GM12874 (cell line): ENCODE measurements around the gene VPS13D.

Experiments
- CTCF ChIP-seq: IDR thresholded peaks from 2 replicates; pipeline ENCODE4 v1.5.1; 2011; ENCODE audit warnings: low read depth, mild to moderate bottlenecking, control low read depth, low read length, moderate library complexity; ENCODE audit not compliant: insufficient read depth

Gene VPS13D

GRCh38 chr1:12485231-12486058 lies 255.6 kb downstream of the VPS13D start:
- TF ChIP-seq CTCF: no peak

GRCh38 chr1:12486059-12486341 lies 256.2 kb downstream of the VPS13D start:
- no peak for TF ChIP-seq CTCF

GRCh38 chr1:12486401-12487005 lies 256.7 kb downstream of the VPS13D start:
- TF ChIP-seq CTCF: no peak

- no peak for TF ChIP-seq CTCF
Observed at GRCh38 chr1:12487520-12487919, 257.7 kb downstream of the VPS13D start.

GRCh38 chr1:12488666-12489354 lies 259.0 kb downstream of the VPS13D start:
- no peak for TF ChIP-seq CTCF

GRCh38 chr1:12490532-12491142 lies 260.8 kb downstream of the VPS13D start:
- TF ChIP-seq CTCF: no peak

GRCh38 chr1:12491656-12492055 lies 261.8 kb downstream of the VPS13D start:
- no peak for TF ChIP-seq CTCF
